Keratinocyte (primary cell): ENCODE measurements around the gene ZBTB48.

Source experiments
- EZH2 ChIP-seq: IDR thresholded peaks from one replicate; pipeline ENCODE4 v1.6.1; 2012; ENCODE audit warnings: inconsistent platforms, mild to moderate bottlenecking, low read length, moderate library complexity
- TF ChIP-seq, protein P1 (sequence below), 3 experiments: IDR thresholded peaks in 1 of 3; conservative IDR thresholded peaks in 1 of 3; optimal IDR thresholded peaks in 1 of 3; 2 replicates in 2 of 3; 3 replicates in 1 of 3; pipeline versions ENCODE3 to v1.5.1; 2011; ENCODE audit warnings: low read length in 3 of 3, mild to moderate bottlenecking in 3 of 3, moderate library complexity in 2 of 3, control low read depth in 1 of 3, inconsistent platforms in 1 of 3; ENCODE audit not compliant: insufficient read depth in 2 of 3; ENCODE audit errors: extremely low read depth in 1 of 3

DNA sequence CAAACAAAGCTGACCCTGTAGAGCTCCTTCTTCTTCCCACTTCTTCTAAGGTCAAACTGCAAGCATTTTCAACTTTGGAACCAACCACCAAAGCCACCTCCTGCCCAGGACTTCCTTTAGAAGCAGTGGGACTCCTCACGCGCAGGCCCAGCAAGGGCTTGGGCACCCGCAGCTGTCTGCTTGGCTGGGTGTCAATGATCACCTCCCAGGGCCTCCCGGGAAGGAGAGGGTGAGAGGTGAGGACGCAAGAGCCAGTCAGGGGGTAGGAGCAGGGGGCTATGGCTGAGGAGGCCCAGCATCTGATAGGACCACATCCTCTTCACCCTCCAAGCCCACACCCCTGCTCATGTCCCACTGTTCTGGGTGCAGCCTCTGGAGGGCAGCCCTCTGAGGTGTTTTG is 12.6 kb downstream of the ZBTB48 start:
- TF ChIP-seq, protein P1, sequence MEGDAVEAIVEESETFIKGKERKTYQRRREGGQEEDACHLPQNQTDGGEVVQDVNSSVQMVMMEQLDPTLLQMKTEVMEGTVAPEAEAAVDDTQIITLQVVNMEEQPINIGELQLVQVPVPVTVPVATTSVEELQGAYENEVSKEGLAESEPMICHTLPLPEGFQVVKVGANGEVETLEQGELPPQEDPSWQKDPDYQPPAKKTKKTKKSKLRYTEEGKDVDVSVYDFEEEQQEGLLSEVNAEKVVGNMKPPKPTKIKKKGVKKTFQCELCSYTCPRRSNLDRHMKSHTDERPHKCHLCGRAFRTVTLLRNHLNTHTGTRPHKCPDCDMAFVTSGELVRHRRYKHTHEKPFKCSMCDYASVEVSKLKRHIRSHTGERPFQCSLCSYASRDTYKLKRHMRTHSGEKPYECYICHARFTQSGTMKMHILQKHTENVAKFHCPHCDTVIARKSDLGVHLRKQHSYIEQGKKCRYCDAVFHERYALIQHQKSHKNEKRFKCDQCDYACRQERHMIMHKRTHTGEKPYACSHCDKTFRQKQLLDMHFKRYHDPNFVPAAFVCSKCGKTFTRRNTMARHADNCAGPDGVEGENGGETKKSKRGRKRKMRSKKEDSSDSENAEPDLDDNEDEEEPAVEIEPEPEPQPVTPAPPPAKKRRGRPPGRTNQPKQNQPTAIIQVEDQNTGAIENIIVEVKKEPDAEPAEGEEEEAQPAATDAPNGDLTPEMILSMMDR (optimal IDR thresholded peaks at IDR 0.05 in 1 of 3, IDR thresholded peaks at IDR 0.05 in 1 of 3, conservative IDR thresholded peaks at IDR 0.05 in 1 of 3; ENCODE audit: extremely low read depth in 1 of 3, insufficient read depth in 2 of 3, low read length in 3 of 3) = no peak
- no peak for TF ChIP-seq EZH2
